Fibroblast of lung (primary cell): ENCODE measurements around the gene SEMA3D.

Experiments
- EZH2 ChIP-seq: IDR thresholded peaks from 2 replicates; pipeline ENCODE4 v1.5.1; 2012; ENCODE audit warnings: low read length, control low read depth, mild to moderate bottlenecking; ENCODE audit errors: missing control alignments
- TF ChIP-seq, protein P1 (sequence below), 2 donors: IDR thresholded peaks in 1 of 2; conservative IDR thresholded peaks in 1 of 2; 1 replicate in 1 of 2; 2 replicates in 1 of 2; pipeline ENCODE4 v1.5.1; 2011 to 2012; ENCODE audit warnings: low read length in 2 of 2, control low read depth in 1 of 2, inconsistent platforms in 1 of 2, low read depth in 1 of 2, mild to moderate bottlenecking in 1 of 2

DNA sequence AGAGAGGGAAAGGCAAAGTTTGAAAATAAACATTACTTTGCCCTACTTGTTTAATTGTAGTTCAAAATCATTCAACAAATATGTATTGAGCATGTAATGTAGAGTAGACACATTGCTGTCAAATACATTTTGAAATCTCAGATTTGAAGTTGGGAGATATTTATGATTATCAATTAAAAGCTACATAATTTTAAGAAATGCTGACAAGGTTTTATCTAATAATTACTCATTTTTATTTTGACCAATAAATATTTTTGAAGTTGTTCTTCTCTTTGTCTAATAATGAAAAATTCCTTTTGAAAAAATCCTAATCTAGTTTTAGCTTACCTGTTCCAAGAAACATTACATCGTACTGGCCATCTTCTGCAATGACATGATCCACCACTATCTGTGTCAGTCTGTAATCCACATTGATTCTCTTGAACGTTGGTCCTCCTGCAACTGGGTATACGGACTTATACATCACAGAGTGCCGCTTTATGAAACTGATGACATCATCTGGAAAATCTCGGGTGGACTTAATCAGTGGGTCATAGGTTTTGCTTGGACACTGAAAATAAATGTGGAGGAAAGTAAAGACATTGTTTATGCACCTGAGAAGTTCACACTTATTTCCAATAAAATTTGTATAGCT is 164.7 kb downstream of the SEMA3D start:
- TF ChIP-seq, protein P1, sequence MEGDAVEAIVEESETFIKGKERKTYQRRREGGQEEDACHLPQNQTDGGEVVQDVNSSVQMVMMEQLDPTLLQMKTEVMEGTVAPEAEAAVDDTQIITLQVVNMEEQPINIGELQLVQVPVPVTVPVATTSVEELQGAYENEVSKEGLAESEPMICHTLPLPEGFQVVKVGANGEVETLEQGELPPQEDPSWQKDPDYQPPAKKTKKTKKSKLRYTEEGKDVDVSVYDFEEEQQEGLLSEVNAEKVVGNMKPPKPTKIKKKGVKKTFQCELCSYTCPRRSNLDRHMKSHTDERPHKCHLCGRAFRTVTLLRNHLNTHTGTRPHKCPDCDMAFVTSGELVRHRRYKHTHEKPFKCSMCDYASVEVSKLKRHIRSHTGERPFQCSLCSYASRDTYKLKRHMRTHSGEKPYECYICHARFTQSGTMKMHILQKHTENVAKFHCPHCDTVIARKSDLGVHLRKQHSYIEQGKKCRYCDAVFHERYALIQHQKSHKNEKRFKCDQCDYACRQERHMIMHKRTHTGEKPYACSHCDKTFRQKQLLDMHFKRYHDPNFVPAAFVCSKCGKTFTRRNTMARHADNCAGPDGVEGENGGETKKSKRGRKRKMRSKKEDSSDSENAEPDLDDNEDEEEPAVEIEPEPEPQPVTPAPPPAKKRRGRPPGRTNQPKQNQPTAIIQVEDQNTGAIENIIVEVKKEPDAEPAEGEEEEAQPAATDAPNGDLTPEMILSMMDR (conservative IDR thresholded peaks at IDR 0.05 in 1 of 2, IDR thresholded peaks at IDR 0.05 in 1 of 2; ENCODE audit: low read depth in 1 of 2, low read length in 2 of 2): no peak
- no peak for TF ChIP-seq EZH2
